ENCODE measurements around the gene BNIP3. TPM values are rescaled to one million over a fixed set of nuclear protein-coding genes. Genes with fewer than 3 reads are reported as not detected.

The BNIP3 gene
- total RNA-seq (2014; rRNA removed), result 425 and 456 TPM in 2 replicates
- polyA plus RNA-seq (2012), result 123 TPM

- DNase-seq (ENCODE audit: low read depth), result peak; percentile 91
Observed at GRCh38 chr10:131981429-131982184, at the start of gene BNIP3. BNIP3 (minus strand) TSS chr10:131981923; CDS start chr10:131981806, 117 bp downstream.

- DNase-seq (ENCODE audit: low read depth), result no peak
Observed at GRCh38 chr10:132030898-132031463, 49.3 kb upstream of the BNIP3 start.

GRCh38 chr10:132028706-132029105 lies 47.0 kb upstream of the BNIP3 start:
- no peak for DNase-seq (ENCODE audit: low read depth)

- peak; percentile 64 for DNase-seq (ENCODE audit: low read depth)
Observed at GRCh38 chr10:132027423-132027983, 45.8 kb upstream of the BNIP3 start.

GRCh38 chr10:132023092-132023811 lies 41.5 kb upstream of the BNIP3 start:
- peak; percentile 54 for DNase-seq (ENCODE audit: low read depth)

GRCh38 chr10:132022241-132022640 lies 40.5 kb upstream of the BNIP3 start:
- no peak for DNase-seq (ENCODE audit: low read depth)

GRCh38 chr10:132021504-132022143 lies 39.9 kb upstream of the BNIP3 start:
- DNase-seq (ENCODE audit: low read depth), result no peak

- DNase-seq (ENCODE audit: low read depth), result no peak
Observed at GRCh38 chr10:132021046-132021445, 39.3 kb upstream of the BNIP3 start.

GRCh38 chr10:132020456-132020855 lies 38.7 kb upstream of the BNIP3 start:
- no peak for DNase-seq (ENCODE audit: low read depth)

- DNase-seq (ENCODE audit: low read depth), result no peak
Observed at GRCh38 chr10:132019366-132019765, 37.6 kb upstream of the BNIP3 start.

- DNase-seq (ENCODE audit: low read depth), result no peak
Observed at GRCh38 chr10:132018446-132018845, 36.7 kb upstream of the BNIP3 start.

GRCh38 chr10:132016514-132016913 lies 34.8 kb upstream of the BNIP3 start:
- DNase-seq (ENCODE audit: low read depth), result no peak

GRCh38 chr10:132011445-132011844 lies 29.7 kb upstream of the BNIP3 start:
- no peak for DNase-seq (ENCODE audit: low read depth)

- no peak for DNase-seq (ENCODE audit: low read depth)
Observed at GRCh38 chr10:132011024-132011423, 29.3 kb upstream of the BNIP3 start.

GRCh38 chr10:132010483-132010882 lies 28.8 kb upstream of the BNIP3 start:
- DNase-seq (ENCODE audit: low read depth), result no peak

GRCh38 chr10:132009575-132009974 lies 27.9 kb upstream of the BNIP3 start:
- no peak for DNase-seq (ENCODE audit: low read depth)

GRCh38 chr10:132007681-132008080 lies 26.0 kb upstream of the BNIP3 start:
- no peak for DNase-seq (ENCODE audit: low read depth)

GRCh38 chr10:132006966-132007365 lies 25.2 kb upstream of the BNIP3 start:
- no peak for DNase-seq (ENCODE audit: low read depth)

- DNase-seq (ENCODE audit: low read depth), result no peak
Observed at GRCh38 chr10:132005147-132005546, 23.4 kb upstream of the BNIP3 start.

- DNase-seq (ENCODE audit: low read depth), result no peak
Observed at GRCh38 chr10:132004052-132004451, 22.3 kb upstream of the BNIP3 start.

- no peak for DNase-seq (ENCODE audit: low read depth)
Observed at GRCh38 chr10:132003282-132003924, 21.7 kb upstream of the BNIP3 start.

All from LHCN-M2 (cell line).